ENCODE results near the gene MACF1. TPM values are rescaled to one million over a fixed set of nuclear protein-coding genes. Genes with fewer than 3 reads are reported as not detected.

Gene MACF1
- total and polyA plus RNA-seq, 8 donors, result 49.8 to 161 (median 89.1) TPM

- no peaks in the 10 kb centered on the region for H3K9me3 ChIP-seq
- no peaks in the 10 kb centered on the region for H3K27me3 ChIP-seq
- no peak overlapping the region for H3K4me3 ChIP-seq
- DNase-seq, result no peak
- H3K27ac ChIP-seq, result no peak overlapping the region
- peaks cover 0 to 28% (median 15%) of the 10 kb centered on the region in 3 donors for H3K36me3 ChIP-seq
- no peak for TF ChIP-seq CTCF (IDR thresholded peaks at IDR 0.05)
- ATAC-seq, result no peak
- no peak for FAIRE-seq
- WGBS, 2 donors, result 98 to 99% methylated on average over 5 of the region's 5 CpGs
- intact Hi-C loops (cut with DNase I), result no loop called here
- H3K4me1 ChIP-seq, result peaks cover 4 to 12% (median 11%) of the 10 kb centered on the region in 3 donors
These were observed 84.4 kb downstream of the MACF1 start for GRCh38 chr1:39288735-39289465.

GRCh38 chr1:39292401-39292800 lies 87.9 kb downstream of the MACF1 start:
- no peaks in the 10 kb centered on the region for H3K27me3 ChIP-seq
- H3K9me3 ChIP-seq, result no peaks in the 10 kb centered on the region
- H3K27ac ChIP-seq, result no peak overlapping the region
- no peak for TF ChIP-seq CTCF (IDR thresholded peaks at IDR 0.05)
- H3K36me3 ChIP-seq, result peaks cover 0 to 46% (median 19%) of the 10 kb centered on the region in 3 donors
- intact Hi-C loops (cut with DNase I), result no loop called here
- FAIRE-seq (no peak), DNase-seq (no peak), ATAC-seq (peak in 1 of 4 donors; percentile 15)
- 38 to 42% methylated on average over 1 of the region's 1 CpG for WGBS, 2 donors
- no peak overlapping the region for H3K4me3 ChIP-seq
- peaks cover 0 to 20% (median 10%) of the 10 kb centered on the region in 3 donors for H3K4me1 ChIP-seq

- intact Hi-C loops (cut with DNase I), result no loop called here
- no peak for DNase-seq
- Histone ChIP-seq H3K4me3 (no peak overlapping the region), H3K27ac (no peak overlapping the region), H3K36me3 (peaks cover 0 to 42% (median 15%) of the 10 kb centered on the region in 3 donors), H3K27me3 (no peaks in the 10 kb centered on the region), H3K4me1 (peaks cover 0 to 21% (median 13%) of the 10 kb centered on the region in 3 donors), H3K9me3 (no peaks in the 10 kb centered on the region)
- no peak for TF ChIP-seq CTCF (IDR thresholded peaks at IDR 0.05)
- no peak for FAIRE-seq
- 40 to 42% methylated on average over 3 of the region's 3 CpGs for WGBS, 2 donors
- ATAC-seq, result peak; percentile 30 to 52 (median 48)
These were observed 89.0 kb downstream of the MACF1 start for GRCh38 chr1:39293375-39294070.

- no peaks in the 10 kb centered on the region for H3K9me3 ChIP-seq
- DNase-seq (peak in 1 of 6 donors; percentile 29), FAIRE-seq (no peak), ATAC-seq (peak; percentile 64 to 80 (median 66))
- H3K27me3 ChIP-seq, result no peaks in the 10 kb centered on the region
- peaks cover 0 to 21% (median 13%) of the 10 kb centered on the region in 3 donors for H3K4me1 ChIP-seq
- intact Hi-C loops (cut with DNase I), result no loop called here
- WGBS, 2 donors, result 32 to 36% methylated on average over 1 of the region's 1 CpG
- no peak overlapping the region for H3K4me3 ChIP-seq
- H3K36me3 ChIP-seq, result peaks cover 0 to 42% (median 15%) of the 10 kb centered on the region in 3 donors
- H3K27ac ChIP-seq, result no peak overlapping the region
- TF ChIP-seq CTCF (IDR thresholded peaks at IDR 0.05), result no peak
These were observed 90.0 kb downstream of the MACF1 start for GRCh38 chr1:39294531-39294930.

Measured in pancreas (tissue), 10 donors.